Activated naive CD8-positive, alpha-beta T cell (primary cell): ENCODE data around the gene ITPRID2.
A peak's percentile ranks its signal among the peaks of the same experiment; 100 is the strongest.

Experiments
- H3K27ac Mint-ChIP-seq: one replicate; pipeline ENCODE4 v1.8.0; 2021; ENCODE audit warnings: mixed read lengths
- H3K27me3 Mint-ChIP-seq: one replicate; pipeline ENCODE4 v1.8.0; 2021; ENCODE audit warnings: mixed read lengths
- H3K36me3 Mint-ChIP-seq: one replicate; pipeline ENCODE4 v1.8.0; 2021; ENCODE audit warnings: mixed read lengths
- H3K4me1 Mint-ChIP-seq: one replicate; pipeline ENCODE4 v1.8.0; 2021; ENCODE audit warnings: low read depth, mixed read lengths
- H3K4me3 Mint-ChIP-seq: one replicate; pipeline ENCODE4 v1.8.0; 2021; ENCODE audit warnings: mild to moderate bottlenecking, mixed read lengths
- H3K9me3 Mint-ChIP-seq: one replicate; pipeline ENCODE4 v1.8.0; 2021; ENCODE audit warnings: low read depth, mixed read lengths

The ITPRID2 gene

GRCh38 chr2:181891258-181891965 is at the start of gene ITPRID2:
TSS of gene ITPRID2 (plus strand) at chr2:181891730. CDS start at chr2:181892067, 337 bp downstream.
- no peaks in the 10 kb centered on the region for H3K9me3 Mint-ChIP-seq

GRCh38 chr2:181844551-181845290 is 46.8 kb upstream of the ITPRID2 start:
- H3K27ac Mint-ChIP-seq: no peak overlapping the region
- no peaks in the 10 kb centered on the region for H3K4me1 Mint-ChIP-seq

More at GRCh38 chr2:181891258-181891965, at the start of gene ITPRID2:
- peaks cover 39% of the 10 kb centered on the region for H3K4me1 Mint-ChIP-seq
- H3K27ac Mint-ChIP-seq: peak within 1 kb of the TSS; percentile 86
- H3K36me3 Mint-ChIP-seq: peaks cover 3% of the 10 kb centered on the region
- H3K4me3 Mint-ChIP-seq: peak within 1 kb of the TSS; percentile 97
- H3K27me3 Mint-ChIP-seq: peaks cover 9% of the 10 kb centered on the region

GRCh38 chr2:181846399-181847197 is 44.9 kb upstream of the ITPRID2 start:
- Mint-ChIP-seq H3K4me3 (no peak overlapping the region), H3K27ac (no peak overlapping the region), H3K36me3 (no peaks in the 10 kb centered on the region), H3K27me3 (peaks cover 3% of the 10 kb centered on the region), H3K9me3 (no peaks in the 10 kb centered on the region), H3K4me1 (no peaks in the 10 kb centered on the region)

More at GRCh38 chr2:181844551-181845290, 46.8 kb upstream of the ITPRID2 start:
- H3K4me3 Mint-ChIP-seq: no peak overlapping the region
- peaks cover 3% of the 10 kb centered on the region for H3K27me3 Mint-ChIP-seq
- H3K9me3 Mint-ChIP-seq: no peaks in the 10 kb centered on the region
- H3K36me3 Mint-ChIP-seq: no peaks in the 10 kb centered on the region

- H3K27me3 Mint-ChIP-seq: peaks cover 3% of the 10 kb centered on the region
- no peaks in the 10 kb centered on the region for H3K4me1 Mint-ChIP-seq
- no peaks in the 10 kb centered on the region for H3K36me3 Mint-ChIP-seq
- no peak overlapping the region for H3K27ac Mint-ChIP-seq
- H3K4me3 Mint-ChIP-seq: no peak overlapping the region
- H3K9me3 Mint-ChIP-seq: no peaks in the 10 kb centered on the region
Observed at GRCh38 chr2:181847198-181847556, 44.4 kb upstream of the ITPRID2 start.

- no peak overlapping the region for H3K27ac Mint-ChIP-seq
- H3K9me3 Mint-ChIP-seq: no peaks in the 10 kb centered on the region
- peaks cover 3% of the 10 kb centered on the region for H3K27me3 Mint-ChIP-seq
- H3K36me3 Mint-ChIP-seq: no peaks in the 10 kb centered on the region
- no peak overlapping the region for H3K4me3 Mint-ChIP-seq
- no peaks in the 10 kb centered on the region for H3K4me1 Mint-ChIP-seq
Observed at GRCh38 chr2:181847702-181848101, 43.8 kb upstream of the ITPRID2 start.

GRCh38 chr2:181848261-181848886 is 43.2 kb upstream of the ITPRID2 start:
- Mint-ChIP-seq H3K27ac (no peak overlapping the region), H3K4me1 (no peaks in the 10 kb centered on the region), H3K9me3 (no peaks in the 10 kb centered on the region), H3K36me3 (no peaks in the 10 kb centered on the region), H3K4me3 (no peak overlapping the region), H3K27me3 (peaks cover 3% of the 10 kb centered on the region)

GRCh38 chr2:181849601-181850000 is 41.9 kb upstream of the ITPRID2 start:
- no peaks in the 10 kb centered on the region for H3K36me3 Mint-ChIP-seq
- H3K27me3 Mint-ChIP-seq: peaks cover 3% of the 10 kb centered on the region
- no peaks in the 10 kb centered on the region for H3K4me1 Mint-ChIP-seq
- no peaks in the 10 kb centered on the region for H3K9me3 Mint-ChIP-seq
- no peak overlapping the region for H3K27ac Mint-ChIP-seq
- no peak overlapping the region for H3K4me3 Mint-ChIP-seq

- no peaks in the 10 kb centered on the region for H3K4me1 Mint-ChIP-seq
Observed at GRCh38 chr2:181850936-181851560, 40.5 kb upstream of the ITPRID2 start.

GRCh38 chr2:181851726-181852125 is 39.8 kb upstream of the ITPRID2 start:
- Mint-ChIP-seq H3K9me3 (no peaks in the 10 kb centered on the region), H3K4me1 (no peaks in the 10 kb centered on the region), H3K27ac (no peak overlapping the region)

More at GRCh38 chr2:181850936-181851560, 40.5 kb upstream of the ITPRID2 start:
- Mint-ChIP-seq H3K36me3 (no peaks in the 10 kb centered on the region), H3K27ac (no peak overlapping the region), H3K9me3 (no peaks in the 10 kb centered on the region), H3K4me3 (no peak overlapping the region), H3K27me3 (peaks cover 1% of the 10 kb centered on the region)

GRCh38 chr2:181853696-181854095 is 37.8 kb upstream of the ITPRID2 start:
- no peak overlapping the region for H3K4me3 Mint-ChIP-seq
- H3K9me3 Mint-ChIP-seq: no peaks in the 10 kb centered on the region
- H3K36me3 Mint-ChIP-seq: no peaks in the 10 kb centered on the region

More at GRCh38 chr2:181851726-181852125, 39.8 kb upstream of the ITPRID2 start:
- no peak overlapping the region for H3K4me3 Mint-ChIP-seq
- H3K27me3 Mint-ChIP-seq: peaks cover 1% of the 10 kb centered on the region
- H3K36me3 Mint-ChIP-seq: no peaks in the 10 kb centered on the region

GRCh38 chr2:181857483-181857882 is 34.0 kb upstream of the ITPRID2 start:
- Mint-ChIP-seq H3K4me3 (no peak overlapping the region), H3K27ac (no peak overlapping the region), H3K27me3 (no peaks in the 10 kb centered on the region), H3K9me3 (no peaks in the 10 kb centered on the region), H3K36me3 (no peaks in the 10 kb centered on the region), H3K4me1 (no peaks in the 10 kb centered on the region)

More at GRCh38 chr2:181853696-181854095, 37.8 kb upstream of the ITPRID2 start:
- H3K27me3 Mint-ChIP-seq: no peaks in the 10 kb centered on the region
- no peak overlapping the region for H3K27ac Mint-ChIP-seq
- no peaks in the 10 kb centered on the region for H3K4me1 Mint-ChIP-seq

- Mint-ChIP-seq H3K36me3 (no peaks in the 10 kb centered on the region), H3K4me3 (no peak overlapping the region), H3K27ac (no peak overlapping the region), H3K27me3 (no peaks in the 10 kb centered on the region), H3K9me3 (no peaks in the 10 kb centered on the region), H3K4me1 (no peaks in the 10 kb centered on the region)
Observed at GRCh38 chr2:181858600-181858999, 32.9 kb upstream of the ITPRID2 start.

GRCh38 chr2:181859123-181859522 is 32.4 kb upstream of the ITPRID2 start:
- no peak overlapping the region for H3K4me3 Mint-ChIP-seq
- H3K4me1 Mint-ChIP-seq: no peaks in the 10 kb centered on the region
- no peaks in the 10 kb centered on the region for H3K9me3 Mint-ChIP-seq
- H3K27ac Mint-ChIP-seq: no peak overlapping the region
- no peaks in the 10 kb centered on the region for H3K36me3 Mint-ChIP-seq
- H3K27me3 Mint-ChIP-seq: no peaks in the 10 kb centered on the region

GRCh38 chr2:181859803-181860202 is 31.7 kb upstream of the ITPRID2 start:
- Mint-ChIP-seq H3K36me3 (no peaks in the 10 kb centered on the region), H3K27me3 (no peaks in the 10 kb centered on the region), H3K9me3 (no peaks in the 10 kb centered on the region), H3K4me1 (no peaks in the 10 kb centered on the region), H3K27ac (no peak overlapping the region), H3K4me3 (no peak overlapping the region)
